HG03066 (cell line): ENCODE results near the gene NACC2.
A peak's percentile ranks its signal among the peaks of the same experiment; 100 is the strongest.
"Not testable (repeated sequence)": the region's sequence is repeated elsewhere in the genome, so short reads cannot be mapped to it uniquely, and the experiment has no call there.

Experiments used
- ATAC-seq: cut with Tn5 transposase; IDR thresholded peaks from one replicate; pipeline ENCODE4 v1.9.1; 2021; ENCODE audit warnings: low read depth; ENCODE audit not compliant: unreplicated experiment

Gene NACC2

DNA sequence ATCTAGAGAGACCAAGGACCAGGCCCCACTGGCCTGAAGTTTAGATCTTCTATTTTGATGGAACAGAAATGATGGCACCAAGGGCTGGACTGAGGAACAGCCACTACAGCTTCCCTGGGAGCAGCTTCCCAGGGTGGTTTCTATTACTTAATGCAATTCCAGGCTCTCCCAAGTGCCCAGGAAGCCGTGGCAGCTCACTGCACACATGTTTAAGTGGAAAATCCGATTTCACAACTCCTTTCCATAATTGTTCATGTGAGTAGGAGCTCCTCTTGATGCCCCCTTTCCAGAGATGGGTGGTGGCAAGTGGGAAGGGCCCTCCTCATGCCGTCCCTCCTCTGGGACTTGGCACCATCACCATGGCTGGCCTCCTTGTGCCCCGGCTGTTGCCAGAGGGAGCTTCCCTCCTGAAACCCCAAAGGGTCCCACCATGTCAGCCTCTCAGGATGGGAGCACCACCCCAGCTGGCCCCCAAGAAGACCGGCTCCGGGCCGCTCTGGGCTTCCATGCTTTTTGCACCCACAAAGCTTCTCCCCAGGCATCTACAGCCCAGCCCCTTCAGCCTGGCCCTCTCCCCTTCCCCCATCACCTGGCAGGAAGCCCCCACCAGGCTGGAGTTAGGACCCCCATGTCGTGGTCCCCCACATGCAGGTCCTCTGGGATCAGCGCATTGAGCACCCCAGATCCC, 124.8 kb downstream of the NACC2 start:
- no peak for ATAC-seq

DNA sequence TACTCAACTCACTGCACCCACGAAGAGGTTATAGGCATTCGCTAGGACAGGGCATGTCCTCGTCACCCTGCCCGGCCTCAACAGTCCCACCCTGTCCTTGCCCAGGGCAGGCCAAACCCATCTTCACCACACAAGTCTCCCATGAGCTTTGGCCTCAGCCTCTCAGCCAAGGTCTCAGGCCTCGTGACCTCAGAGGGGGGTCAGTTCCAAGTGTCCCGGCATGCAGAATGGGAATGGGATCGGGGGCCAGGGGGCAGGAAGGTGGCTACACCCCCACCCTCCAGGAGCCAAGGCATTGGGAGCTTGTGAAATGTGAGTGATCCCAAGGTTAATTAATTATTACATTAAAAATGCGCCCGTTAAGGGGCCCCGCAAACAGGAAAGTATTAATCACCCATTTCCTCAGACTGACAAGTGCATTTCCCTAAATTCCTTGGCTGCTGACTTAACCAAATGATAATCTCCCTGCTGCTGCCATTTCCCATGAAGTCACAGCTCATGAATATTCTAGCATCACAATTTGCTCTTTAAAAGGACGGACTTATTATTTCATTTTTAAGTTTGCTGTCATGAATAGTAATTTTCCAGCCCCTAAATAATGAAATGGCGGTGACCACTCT, 125.9 kb downstream of the NACC2 start:
- no peak for ATAC-seq

DNA sequence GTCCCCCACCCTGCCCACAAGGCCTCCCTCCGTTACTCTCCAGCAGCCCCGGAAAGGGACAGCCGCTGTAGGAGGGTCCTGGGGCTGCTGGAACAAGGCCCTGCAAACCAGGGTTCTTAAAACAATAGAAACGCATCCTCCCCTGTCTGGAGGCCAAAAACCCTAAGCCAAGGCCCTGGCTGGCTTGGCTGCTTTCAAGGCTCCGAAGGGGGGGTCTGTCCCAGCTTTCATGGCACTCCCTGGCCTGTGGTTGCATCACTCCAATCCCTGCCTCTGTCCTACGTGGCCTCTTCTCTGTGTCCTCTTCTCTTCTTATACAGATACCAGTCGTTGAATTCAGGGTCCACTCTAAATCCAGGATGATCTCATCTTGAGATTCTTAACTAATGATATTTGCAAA, 126.5 kb downstream of the NACC2 start:
- ATAC-seq = no peak

DNA sequence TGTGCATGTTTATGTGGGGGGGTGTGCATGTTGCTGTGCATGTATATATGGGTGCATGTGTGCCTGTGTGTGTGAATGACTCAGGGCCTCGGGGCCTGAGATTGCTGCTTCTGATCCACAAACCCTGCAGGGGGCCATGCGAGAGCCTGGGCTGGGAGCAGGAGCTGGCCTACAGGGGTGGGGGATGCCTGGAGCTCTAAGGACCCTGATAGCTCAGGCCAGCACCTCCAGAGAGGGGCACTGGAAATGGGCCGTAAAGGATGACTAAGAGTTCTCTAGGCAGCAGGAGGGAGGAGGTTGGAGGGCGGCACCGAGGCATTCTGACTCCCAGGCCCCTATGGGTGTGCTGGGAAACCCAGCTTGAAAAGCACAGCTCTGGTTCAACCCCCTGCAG, 127.0 kb downstream of the NACC2 start:
- no peak for ATAC-seq

DNA sequence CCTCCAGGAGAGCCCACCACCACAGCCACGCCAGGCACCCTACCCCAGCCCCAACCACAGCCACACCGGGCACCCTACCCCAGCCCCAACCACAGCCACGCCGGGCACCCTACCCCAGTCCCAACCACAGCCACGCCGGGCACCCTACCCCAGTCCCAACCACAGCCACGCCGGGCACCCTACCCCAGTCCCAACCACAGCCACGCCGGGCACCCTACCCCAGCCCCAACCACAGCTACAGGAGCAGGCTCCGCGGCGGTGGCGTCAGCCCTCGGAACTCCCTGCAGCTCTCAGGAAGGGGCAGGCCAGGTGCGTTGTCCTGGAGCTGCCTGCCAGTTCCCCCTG, 128.2 kb downstream of the NACC2 start:
- ATAC-seq = not testable (repeated sequence)

DNA sequence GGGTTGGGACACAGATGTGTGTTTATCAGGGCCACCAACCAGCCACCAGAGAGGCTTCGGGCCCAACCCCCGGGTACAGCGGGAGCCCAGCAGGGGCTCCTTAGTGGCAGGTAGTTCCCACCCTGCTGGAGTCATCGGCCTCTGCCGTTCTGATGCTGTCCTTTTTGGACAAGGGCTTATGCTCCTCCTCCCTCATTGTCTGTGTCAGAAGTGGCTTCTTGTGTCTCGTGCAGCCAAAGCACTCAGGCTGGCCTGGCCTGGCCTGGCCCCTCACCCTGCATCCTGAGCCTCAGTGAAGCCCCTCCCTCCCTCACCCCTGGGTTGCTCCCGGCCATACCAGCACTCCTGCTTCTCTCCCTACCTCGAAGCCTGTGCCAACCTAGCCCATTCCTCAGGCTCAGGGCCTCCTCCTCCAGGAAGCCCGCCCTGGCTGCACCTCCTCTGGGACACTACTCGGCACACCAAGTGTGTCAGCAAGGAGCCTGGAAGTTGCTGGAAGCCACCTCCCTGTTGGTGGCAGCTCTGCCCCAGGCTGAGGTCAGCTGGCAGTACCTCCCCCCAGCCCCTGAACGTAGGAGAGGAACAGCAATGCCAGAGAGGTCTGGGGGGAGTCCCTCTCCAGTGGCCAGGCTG, 129.8 kb downstream of the NACC2 start:
- ATAC-seq = no peak

DNA sequence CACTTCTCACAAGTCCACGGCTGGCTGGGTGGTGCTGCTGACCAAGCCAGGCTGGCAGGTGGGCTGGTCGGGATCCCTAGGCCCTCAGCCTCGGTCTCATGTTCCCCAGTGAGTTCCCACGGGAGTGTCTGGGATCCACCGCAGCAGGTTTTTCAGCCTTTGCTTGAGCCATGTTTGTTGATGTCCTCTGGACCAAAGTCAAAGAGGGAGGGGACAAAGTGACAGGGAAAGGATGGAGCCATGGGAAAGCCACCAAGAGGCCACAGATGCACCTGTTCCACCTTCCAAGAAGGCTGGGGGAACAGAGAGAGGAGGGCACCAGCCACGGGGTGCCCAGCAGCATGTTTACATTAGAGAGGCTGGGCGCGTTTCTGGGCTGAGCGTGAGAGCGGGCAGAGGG, 131.2 kb downstream of the NACC2 start:
- no peak for ATAC-seq

DNA sequence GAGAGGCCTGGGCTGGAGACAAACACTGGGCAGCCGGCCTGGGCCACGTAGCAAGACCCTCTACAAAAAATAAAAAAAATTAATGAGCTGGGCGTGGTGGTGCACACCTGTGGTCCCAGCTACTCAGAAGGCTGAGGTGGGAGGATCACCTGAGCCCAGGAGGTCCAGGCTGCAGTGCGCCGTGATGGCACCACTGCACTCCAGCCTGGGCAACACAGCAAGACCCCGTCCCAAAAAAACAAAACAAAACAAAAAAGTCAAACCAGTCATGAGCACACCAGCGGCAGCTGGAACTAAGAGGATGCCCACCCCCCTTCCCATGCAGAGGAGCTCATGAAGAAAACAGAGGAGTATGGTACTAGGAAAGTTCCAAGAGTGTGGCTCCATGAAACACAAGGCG, 131.8 kb downstream of the NACC2 start:
- no peak for ATAC-seq

DNA sequence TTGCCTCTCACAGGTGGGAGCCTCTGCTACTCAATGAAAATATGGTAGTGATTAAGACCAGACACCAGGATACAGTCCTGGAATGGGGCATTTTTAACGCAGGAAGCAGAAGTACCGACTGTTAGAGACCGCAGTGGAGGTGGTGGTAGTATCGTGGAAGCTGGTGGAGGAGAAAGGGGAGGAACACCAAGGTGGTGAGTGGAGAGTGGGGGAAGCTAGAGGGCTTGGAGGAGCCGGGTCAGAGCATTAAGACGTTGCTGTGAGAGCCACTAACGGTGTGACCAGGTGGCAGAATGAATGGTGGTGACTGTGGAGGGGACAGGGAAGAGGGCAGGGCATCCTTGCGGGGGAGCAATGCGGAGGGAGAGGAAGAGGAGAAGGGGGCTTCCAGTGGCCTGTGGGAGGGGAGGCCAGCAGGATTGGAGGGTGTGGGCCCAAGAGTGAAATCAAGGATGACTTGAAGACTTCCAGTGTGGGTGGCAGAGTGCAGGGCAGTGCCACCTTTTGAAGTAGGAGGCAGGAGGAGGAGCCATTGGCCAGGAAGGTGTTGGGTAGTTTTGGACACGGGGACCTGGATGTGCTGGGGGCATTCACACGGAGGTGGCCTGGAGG, 132.3 kb downstream of the NACC2 start:
- no peak for ATAC-seq

DNA sequence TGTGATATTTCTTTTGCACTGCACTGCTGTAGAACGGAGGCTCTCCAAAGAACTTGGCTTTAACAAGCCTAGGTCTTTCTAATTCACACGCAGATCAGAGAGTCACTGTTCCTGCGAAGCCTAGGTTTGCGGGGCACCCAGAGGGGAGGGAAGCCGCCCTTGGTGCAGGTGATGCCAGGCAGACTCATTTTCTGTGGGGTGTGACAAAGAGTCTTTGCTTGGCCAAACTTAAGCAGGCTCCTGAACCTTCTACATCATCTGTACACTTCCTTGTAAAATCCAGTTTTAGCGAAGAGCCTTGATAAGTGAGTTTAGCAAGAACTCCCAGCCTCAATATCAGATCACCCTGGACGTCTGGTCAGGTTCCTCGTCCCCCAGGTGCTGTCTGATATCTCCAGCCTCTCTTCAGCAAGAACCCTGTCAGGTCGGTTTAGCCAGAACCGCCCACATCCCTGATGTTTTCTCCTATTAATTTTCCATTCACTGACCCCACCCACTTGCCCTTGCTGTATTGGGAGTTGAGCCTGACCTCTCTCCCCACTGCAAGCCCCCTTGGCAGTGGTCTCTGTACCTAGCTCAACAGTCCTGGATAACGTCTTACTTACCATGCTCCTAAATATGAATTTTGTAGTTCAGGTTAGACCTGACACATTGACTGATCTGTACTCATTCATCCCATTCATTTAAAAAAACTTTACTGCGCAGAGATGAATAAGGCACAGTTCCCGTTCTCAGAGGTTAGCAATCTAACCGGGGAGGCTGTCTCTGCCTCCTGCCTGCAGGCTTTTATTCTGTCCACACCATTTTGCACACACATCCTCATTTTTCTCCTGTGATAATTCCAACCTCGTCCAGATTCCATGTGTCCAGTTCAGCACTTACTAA, 133.0 kb downstream of the NACC2 start:
- ATAC-seq = no peak

DNA sequence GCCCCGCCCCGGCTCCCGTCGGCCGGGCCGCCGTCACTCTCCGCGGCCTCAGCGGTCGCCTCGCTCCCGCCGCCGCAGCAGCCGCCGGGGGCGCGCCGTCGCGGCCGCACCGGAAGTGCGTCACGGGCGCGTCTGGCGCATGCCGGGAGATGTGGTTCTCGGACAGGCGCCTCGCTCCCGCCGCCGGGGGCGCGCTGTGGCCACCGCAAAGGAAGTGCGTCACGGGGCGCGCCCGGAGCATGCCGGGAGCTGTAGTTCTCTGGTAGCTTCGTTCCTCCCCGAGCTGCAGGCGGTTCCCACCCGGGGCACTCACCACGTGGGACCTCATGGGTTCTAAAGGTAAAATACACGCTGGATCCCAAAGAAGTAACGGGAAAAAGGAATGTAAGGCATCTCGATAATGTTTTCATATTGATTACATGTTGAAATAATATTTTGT, 133.8 kb downstream of the NACC2 start, which contains the start of gene UBAC1:
UBAC1 (minus strand) TSS at position 97 of the 439 bp plus-strand sequence. CDS start 211 bp downstream, outside the sequence.
- ATAC-seq = peak; percentile 89

DNA sequence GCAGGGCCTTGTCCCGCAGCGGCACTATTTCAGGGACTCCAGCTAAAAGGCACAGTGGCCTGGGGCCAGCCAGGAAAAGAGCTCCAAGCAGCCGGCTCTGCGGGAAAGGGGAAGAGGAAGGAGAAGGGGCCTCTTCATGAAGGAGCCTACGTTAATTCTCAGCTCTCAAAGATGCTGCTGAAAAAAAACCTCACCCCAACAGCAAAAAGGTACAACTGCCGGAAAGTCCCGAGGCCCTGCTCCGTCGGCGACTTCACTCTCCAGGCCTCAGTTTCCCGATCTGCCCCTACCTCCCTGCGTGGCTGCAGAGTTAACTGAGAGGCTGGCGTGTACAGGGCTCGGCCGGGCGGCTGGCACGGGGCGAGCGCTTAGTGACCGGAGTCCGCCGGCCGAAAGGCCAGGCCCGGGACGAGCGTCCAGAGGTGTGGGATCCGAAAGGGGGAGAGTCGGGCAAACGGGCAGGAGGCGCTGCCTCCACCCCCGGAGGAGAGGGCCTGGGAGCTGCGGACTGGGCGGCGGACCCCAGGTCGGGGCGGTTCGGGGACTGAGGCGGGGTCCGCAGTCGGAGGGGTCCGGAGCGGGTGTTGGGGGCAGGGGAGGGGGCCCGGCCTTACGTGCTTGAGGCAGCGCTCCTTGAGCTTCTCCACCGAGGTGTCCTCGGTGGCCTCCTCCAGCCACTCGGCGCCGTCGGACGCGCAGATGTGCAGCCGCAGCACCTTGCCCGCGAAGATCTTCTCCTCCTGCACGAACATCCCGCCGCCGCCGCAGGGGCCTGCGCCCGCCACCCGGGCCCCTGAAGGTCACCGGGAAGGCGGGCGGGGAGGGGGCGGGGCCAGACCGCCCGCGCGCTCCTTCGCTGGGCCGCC, 134.4 kb downstream of the NACC2 start:
- peak; percentile 21 for ATAC-seq

DNA sequence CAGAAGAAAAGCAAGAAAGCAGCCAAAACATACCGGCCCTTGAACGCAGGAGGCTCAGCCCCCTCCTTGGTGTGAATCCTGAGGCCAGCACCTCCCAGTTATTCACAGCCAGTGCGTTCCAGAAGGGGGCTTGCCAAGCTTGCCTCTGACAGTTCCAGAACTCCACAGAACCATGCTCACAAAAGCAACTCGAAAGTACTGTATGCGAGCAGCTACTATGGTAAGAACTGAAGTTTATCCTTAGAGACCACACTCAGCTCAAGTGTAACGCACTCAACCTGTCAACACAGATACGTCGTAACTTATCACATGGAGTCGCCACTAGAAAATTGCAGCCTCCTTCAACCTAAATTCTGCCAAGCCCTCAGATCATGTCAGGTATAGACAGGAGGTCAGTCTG, 135.3 kb downstream of the NACC2 start:
- ATAC-seq = no peak

DNA sequence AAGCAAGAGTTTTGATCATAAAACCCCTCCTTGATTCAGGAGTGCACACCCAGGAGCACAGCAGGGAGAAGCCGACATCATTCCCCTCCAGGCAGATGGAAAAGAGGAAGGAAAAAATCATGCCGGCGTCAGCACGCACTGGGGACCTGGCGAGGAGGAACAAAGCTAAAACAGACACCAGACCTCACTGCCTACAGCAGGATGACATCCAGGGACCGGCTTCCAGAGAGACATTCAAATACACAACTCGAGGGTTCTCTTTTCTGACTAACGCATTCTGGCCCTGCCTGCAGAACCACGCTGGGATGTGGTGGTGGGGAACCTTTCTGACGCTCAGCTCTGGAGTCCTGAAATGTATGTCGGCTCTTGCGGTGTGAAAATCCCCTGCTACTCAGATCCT, 136.6 kb downstream of the NACC2 start:
- ATAC-seq = no peak

DNA sequence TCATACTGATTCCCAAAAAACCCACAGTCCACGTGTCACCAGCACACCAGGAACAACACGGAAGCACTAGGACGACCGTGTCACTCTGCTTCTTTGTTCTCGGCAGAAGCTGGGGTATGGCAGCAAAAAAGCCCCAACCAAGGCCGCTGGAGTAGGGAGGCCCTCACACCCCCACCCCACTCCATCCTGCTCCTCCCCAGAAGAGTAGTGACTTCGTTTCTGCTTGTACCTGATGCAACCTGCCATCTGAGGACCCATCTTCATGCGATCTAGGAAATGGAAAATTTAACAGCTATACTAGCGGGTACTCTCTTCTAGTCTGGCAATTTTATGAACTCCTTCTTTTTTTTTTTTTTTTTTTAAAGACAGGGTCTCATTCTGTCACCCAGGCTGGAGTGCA, 137.7 kb downstream of the NACC2 start:
- no peak for ATAC-seq

DNA sequence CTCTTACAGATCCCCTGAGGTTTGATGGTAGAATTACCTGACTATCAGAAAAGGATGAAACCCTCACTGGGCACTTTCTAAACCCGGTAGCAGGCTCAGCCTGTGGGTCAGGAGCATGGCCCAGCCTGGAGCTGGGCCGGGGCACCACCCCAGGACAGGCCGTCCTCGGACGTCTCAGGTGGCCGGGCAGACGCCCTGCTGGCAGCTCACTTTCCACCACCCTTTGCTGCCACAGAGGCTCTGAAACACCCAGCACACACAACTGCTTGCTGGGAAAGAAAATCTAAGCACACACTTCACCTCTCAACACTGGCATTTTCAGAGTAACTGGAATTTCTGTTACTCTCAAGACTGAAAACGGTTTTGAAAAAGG, 138.3 kb downstream of the NACC2 start:
- no peak for ATAC-seq
